Adrenal gland (tissue), 5 donors: ENCODE data around the gene LRRC15.

Experiments used
- CTCF ChIP-seq, 6 experiments: fragments of 450-650 bp in 4 of 6; fragments of 200-600 bp in 2 of 6; sonication (generic) in 1 of 6; IDR thresholded peaks; 1 replicate in 5 of 6; 2 replicates in 1 of 6; pipeline versions ENCODE4 v1.5.1 to v1.8.0; 2016 to 2021; ENCODE audit warnings: antibody characterized with exemption in 6 of 6, mild to moderate bottlenecking in 2 of 6, moderate library complexity in 1 of 6
- POLR2A ChIP-seq, 2 donors: fragments of 450-650 bp; IDR thresholded peaks; one replicate each; pipeline ENCODE4 v1.6.1; 2017; ENCODE audit warnings: antibody characterized with exemption in 2 of 2, mild to moderate bottlenecking in 2 of 2, moderate library complexity in 1 of 2
- donor health status: DM: no; HTN: no; CAD: no.

- TF ChIP-seq CTCF (IDR thresholded peaks at IDR 0.05) (no peak), POLR2A (IDR thresholded peaks at IDR 0.05) (no peak)
Observed at GRCh38 chr3:194310060-194310835, 59.3 kb downstream of the LRRC15 start.
